GM23338 (cell line): Measurements from ENCODE around the gene ZBTB20. TPM values are rescaled to one million over a fixed set of nuclear protein-coding genes. Genes with fewer than 3 reads are reported as not detected.

Source experiments
- ATAC-seq: fragments of 200-7000 bp; cut with Tn5 transposase; 3 replicates; pipeline ENCODE4 v1.9.1; 2020
- DNase-seq: peaks from one replicate; pipeline ENCODE4 v3.0.0-alpha.2; 2015; ENCODE audit warnings: low spot score
- H2AFZ ChIP-seq: fragments of 200-600 bp; sonication (generic); 2 replicates; pipeline ENCODE4 v1.8.0; 2016; ENCODE audit warnings: antibody characterized with exemption, mild to moderate bottlenecking, moderate library complexity
- H3F3A ChIP-seq: fragments of 200-600 bp; sonication (generic); replicated peaks from 2 replicates; pipeline ENCODE4 v1.8.0; 2017; ENCODE audit warnings: antibody characterized with exemption, mixed run types, low read depth
- H3K27ac ChIP-seq: fragments of 200-600 bp; sonication (generic); 2 replicates; pipeline ENCODE4 v1.6.1; 2016; ENCODE audit warnings: low read depth
- H3K27me3 ChIP-seq: fragments of 200-600 bp; sonication (generic); 2 replicates; pipeline ENCODE4 v1.8.0; 2016; ENCODE audit warnings: mild to moderate bottlenecking, mixed run types, moderate library complexity; ENCODE audit not compliant: insufficient read depth
- H3K36me3 ChIP-seq: fragments of 200-600 bp; sonication (generic); 2 replicates; pipeline ENCODE4 v1.8.0; 2016; ENCODE audit warnings: mild to moderate bottlenecking; ENCODE audit not compliant: insufficient read depth
- H3K4me1 ChIP-seq: fragments of 200-600 bp; sonication (generic); 2 replicates; pipeline ENCODE4 v1.8.0; 2016; ENCODE audit warnings: mild to moderate bottlenecking, moderate library complexity; ENCODE audit not compliant: insufficient read depth
- H3K4me2 ChIP-seq: fragments of 200-600 bp; sonication (generic); 2 replicates; pipeline ENCODE4 v1.7.1; 2017; ENCODE audit warnings: mixed run types
- H3K4me3 ChIP-seq: fragments of 200-600 bp; sonication (generic); 2 replicates; pipeline ENCODE4 v1.6.1; 2016; ENCODE audit warnings: mixed run types
- H3K79me2 ChIP-seq: fragments of 200-600 bp; sonication (generic); replicated peaks from 2 replicates; pipeline ENCODE4 v1.8.0; 2017; ENCODE audit warnings: mild to moderate bottlenecking; ENCODE audit not compliant: insufficient read depth
- H3K9me2 ChIP-seq: fragments of 200-600 bp; sonication (generic); 2 replicates; pipeline ENCODE4 v1.8.0; 2017; ENCODE audit not compliant: insufficient read depth
- H4K20me1 ChIP-seq: fragments of 200-600 bp; sonication (generic); replicated peaks from 2 replicates; pipeline ENCODE4 v1.8.0; 2017; ENCODE audit warnings: mild to moderate bottlenecking; ENCODE audit not compliant: insufficient read depth
- H3K27ac Mint-ChIP-seq: 2 replicates; pipeline ENCODE4 v1.8.0; 2020; ENCODE audit warnings: inconsistent platforms, mild to moderate bottlenecking, moderate library complexity, mixed read lengths
- H3K27me3 Mint-ChIP-seq: 3 replicates; pipeline ENCODE4 v1.8.0; 2022; ENCODE audit warnings: low read depth, mild to moderate bottlenecking, moderate library complexity, mixed read lengths, inconsistent platforms; ENCODE audit not compliant: insufficient read depth, poor library complexity
- H3K36me3 Mint-ChIP-seq: 3 replicates; pipeline ENCODE4 v1.8.0; 2021; ENCODE audit warnings: low read depth, mild to moderate bottlenecking, inconsistent platforms, moderate library complexity, mixed read lengths
- H3K4me1 Mint-ChIP-seq: 3 replicates; pipeline ENCODE4 v1.8.0; 2020; ENCODE audit warnings: mild to moderate bottlenecking, inconsistent platforms, mixed read lengths
- H3K4me3 Mint-ChIP-seq: 3 replicates; pipeline ENCODE4 v1.8.0; 2021; ENCODE audit warnings: moderate library complexity, mild to moderate bottlenecking, inconsistent platforms, mixed read lengths
- H3K9me3 Mint-ChIP-seq: 3 replicates; pipeline ENCODE4 v1.8.0; 2020; ENCODE audit warnings: moderate library complexity, mild to moderate bottlenecking, inconsistent platforms, mixed read lengths
- EZH2phosphoT487 ChIP-seq: fragments of 200-600 bp; sonication (generic); IDR thresholded peaks from one replicate; pipeline ENCODE4 v1.8.1; 2018; ENCODE audit warnings: antibody characterized with exemption; ENCODE audit not compliant: unreplicated experiment
- JUNB ChIP-seq: IDR thresholded peaks from one replicate; pipeline ENCODE4 v1.6.1; 2016; ENCODE audit warnings: antibody characterized with exemption; ENCODE audit not compliant: unreplicated experiment
- NANOG ChIP-seq: IDR thresholded peaks from 2 replicates; pipeline ENCODE4 v1.6.1; 2016; ENCODE audit warnings: antibody characterized with exemption, borderline replicate concordance
- ZNF114 ChIP-seq: fragments of 250-450 bp; sonication (Bioruptor Pico); IDR thresholded peaks from 2 replicates; pipeline ENCODE4 v1.5.0; 2020; ENCODE audit warnings: mild to moderate bottlenecking, moderate library complexity
- polyA plus RNA-seq: library from polyadenylated mRNA; unstranded; fragments of >200 nt; fragmentation: Nextera tagmentation; extraction: Ambion mirVana; gene quantifications from 2 replicates; pipeline ENCODE4 v1.2.1, GENCODE V29; 2016
- total RNA-seq: library from RNA; depleted of rRNA; stranded (reverse); fragments of >200 nt; shearing (Covaris generic); gene quantifications from 2 replicates; pipeline ENCODE4 v1.2.3, GENCODE V29; 2014
- TF ChIP-seq, protein P1 (sequence below): IDR thresholded peaks from one replicate; pipeline ENCODE4 v1.6.1; 2018; ENCODE audit warnings: antibody characterized with exemption; ENCODE audit not compliant: unreplicated experiment
- TF ChIP-seq, protein P2 (sequence below): fragments of 250-450 bp; sonication (Bioruptor Pico); IDR thresholded peaks from 2 replicates; pipeline ENCODE4 v1.5.0; 2020; ENCODE audit warnings: mild to moderate bottlenecking, moderate library complexity

Gene ZBTB20
- total and polyA plus RNA-seq, 2 experiments from 2014 or later: 2.0 to 3.3 TPM

DNA sequence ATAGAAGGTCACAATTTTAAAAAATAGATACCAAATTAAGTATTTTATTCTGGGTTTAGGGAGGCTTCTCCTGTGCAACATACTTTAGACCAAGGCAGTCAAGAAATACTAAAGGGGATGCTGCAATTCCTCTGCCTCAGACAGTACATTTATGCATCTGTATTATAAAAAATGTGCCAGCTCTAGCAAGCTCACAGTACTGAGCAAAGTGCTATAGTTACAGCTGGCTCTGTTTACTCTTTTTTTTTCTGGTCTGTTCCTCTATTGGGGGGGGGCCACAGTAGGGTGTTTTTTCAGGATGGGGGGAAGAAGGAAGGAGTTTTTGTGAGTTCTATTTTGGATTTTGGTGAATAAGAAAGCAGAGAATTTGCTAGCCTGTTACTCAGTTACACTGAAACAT lies 668.3 kb downstream of the ZBTB20 start (continued):
- TF ChIP-seq, protein P1, sequence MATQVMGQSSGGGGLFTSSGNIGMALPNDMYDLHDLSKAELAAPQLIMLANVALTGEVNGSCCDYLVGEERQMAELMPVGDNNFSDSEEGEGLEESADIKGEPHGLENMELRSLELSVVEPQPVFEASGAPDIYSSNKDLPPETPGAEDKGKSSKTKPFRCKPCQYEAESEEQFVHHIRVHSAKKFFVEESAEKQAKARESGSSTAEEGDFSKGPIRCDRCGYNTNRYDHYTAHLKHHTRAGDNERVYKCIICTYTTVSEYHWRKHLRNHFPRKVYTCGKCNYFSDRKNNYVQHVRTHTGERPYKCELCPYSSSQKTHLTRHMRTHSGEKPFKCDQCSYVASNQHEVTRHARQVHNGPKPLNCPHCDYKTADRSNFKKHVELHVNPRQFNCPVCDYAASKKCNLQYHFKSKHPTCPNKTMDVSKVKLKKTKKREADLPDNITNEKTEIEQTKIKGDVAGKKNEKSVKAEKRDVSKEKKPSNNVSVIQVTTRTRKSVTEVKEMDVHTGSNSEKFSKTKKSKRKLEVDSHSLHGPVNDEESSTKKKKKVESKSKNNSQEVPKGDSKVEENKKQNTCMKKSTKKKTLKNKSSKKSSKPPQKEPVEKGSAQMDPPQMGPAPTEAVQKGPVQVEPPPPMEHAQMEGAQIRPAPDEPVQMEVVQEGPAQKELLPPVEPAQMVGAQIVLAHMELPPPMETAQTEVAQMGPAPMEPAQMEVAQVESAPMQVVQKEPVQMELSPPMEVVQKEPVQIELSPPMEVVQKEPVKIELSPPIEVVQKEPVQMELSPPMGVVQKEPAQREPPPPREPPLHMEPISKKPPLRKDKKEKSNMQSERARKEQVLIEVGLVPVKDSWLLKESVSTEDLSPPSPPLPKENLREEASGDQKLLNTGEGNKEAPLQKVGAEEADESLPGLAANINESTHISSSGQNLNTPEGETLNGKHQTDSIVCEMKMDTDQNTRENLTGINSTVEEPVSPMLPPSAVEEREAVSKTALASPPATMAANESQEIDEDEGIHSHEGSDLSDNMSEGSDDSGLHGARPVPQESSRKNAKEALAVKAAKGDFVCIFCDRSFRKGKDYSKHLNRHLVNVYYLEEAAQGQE: no peak
- no peak for TF ChIP-seq NANOG

DNA sequence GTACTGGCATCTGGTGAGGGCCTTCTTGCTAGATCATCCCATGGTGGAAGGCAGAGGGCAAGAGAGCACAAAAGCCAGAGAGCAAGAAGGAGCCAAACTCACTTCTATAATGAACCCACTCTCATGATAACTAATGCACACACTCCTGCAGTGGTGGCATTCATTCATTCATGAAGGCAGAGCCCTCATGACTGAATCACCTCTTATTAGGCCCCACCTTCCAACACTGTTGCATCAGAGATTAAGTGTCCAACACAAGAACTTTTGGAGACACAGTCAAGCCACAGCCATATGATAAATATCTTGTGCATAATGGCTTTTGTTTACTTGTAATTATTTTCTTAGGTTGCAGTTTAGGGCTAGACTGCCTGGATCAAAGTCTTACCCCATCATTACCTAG lies 670.6 kb downstream of the ZBTB20 start:
- Histone ChIP-seq H3K4me1 (no peaks in the 10 kb centered on the region), H3K36me3 (no peaks in the 10 kb centered on the region), H3K4me2 (no peak overlapping the region), H3K27ac (no peak overlapping the region), H3K4me3 (no peak overlapping the region), H3K27me3 (no peaks in the 10 kb centered on the region), H3K9me2 (no peaks in the 10 kb centered on the region; the same call in 1 of the 2 replicates), H3K79me2 (no peaks in the 10 kb centered on the region), H3F3A (no peaks in the 10 kb centered on the region), H2AFZ (no peak overlapping the region), H4K20me1 (no peaks in the 10 kb centered on the region)
- Mint-ChIP-seq H3K36me3 (no peaks in the 10 kb centered on the region), H3K4me1 (peaks cover 3% of the 10 kb centered on the region; the same call in 2 of the 3 replicates), H3K9me3 (no peaks in the 10 kb centered on the region), H3K27me3 (no peaks in the 10 kb centered on the region), H3K4me3 (no peak overlapping the region), H3K27ac (no peak overlapping the region)
- no peak for DNase-seq
- ATAC-seq: no peak
- TF ChIP-seq, protein P1: no peak
- no peak for TF ChIP-seq EZH2phosphoT487
- TF ChIP-seq ZNF114 (CRISPR knock-in tag): no peak
- TF ChIP-seq NANOG: no peak
- TF ChIP-seq, protein P2, sequence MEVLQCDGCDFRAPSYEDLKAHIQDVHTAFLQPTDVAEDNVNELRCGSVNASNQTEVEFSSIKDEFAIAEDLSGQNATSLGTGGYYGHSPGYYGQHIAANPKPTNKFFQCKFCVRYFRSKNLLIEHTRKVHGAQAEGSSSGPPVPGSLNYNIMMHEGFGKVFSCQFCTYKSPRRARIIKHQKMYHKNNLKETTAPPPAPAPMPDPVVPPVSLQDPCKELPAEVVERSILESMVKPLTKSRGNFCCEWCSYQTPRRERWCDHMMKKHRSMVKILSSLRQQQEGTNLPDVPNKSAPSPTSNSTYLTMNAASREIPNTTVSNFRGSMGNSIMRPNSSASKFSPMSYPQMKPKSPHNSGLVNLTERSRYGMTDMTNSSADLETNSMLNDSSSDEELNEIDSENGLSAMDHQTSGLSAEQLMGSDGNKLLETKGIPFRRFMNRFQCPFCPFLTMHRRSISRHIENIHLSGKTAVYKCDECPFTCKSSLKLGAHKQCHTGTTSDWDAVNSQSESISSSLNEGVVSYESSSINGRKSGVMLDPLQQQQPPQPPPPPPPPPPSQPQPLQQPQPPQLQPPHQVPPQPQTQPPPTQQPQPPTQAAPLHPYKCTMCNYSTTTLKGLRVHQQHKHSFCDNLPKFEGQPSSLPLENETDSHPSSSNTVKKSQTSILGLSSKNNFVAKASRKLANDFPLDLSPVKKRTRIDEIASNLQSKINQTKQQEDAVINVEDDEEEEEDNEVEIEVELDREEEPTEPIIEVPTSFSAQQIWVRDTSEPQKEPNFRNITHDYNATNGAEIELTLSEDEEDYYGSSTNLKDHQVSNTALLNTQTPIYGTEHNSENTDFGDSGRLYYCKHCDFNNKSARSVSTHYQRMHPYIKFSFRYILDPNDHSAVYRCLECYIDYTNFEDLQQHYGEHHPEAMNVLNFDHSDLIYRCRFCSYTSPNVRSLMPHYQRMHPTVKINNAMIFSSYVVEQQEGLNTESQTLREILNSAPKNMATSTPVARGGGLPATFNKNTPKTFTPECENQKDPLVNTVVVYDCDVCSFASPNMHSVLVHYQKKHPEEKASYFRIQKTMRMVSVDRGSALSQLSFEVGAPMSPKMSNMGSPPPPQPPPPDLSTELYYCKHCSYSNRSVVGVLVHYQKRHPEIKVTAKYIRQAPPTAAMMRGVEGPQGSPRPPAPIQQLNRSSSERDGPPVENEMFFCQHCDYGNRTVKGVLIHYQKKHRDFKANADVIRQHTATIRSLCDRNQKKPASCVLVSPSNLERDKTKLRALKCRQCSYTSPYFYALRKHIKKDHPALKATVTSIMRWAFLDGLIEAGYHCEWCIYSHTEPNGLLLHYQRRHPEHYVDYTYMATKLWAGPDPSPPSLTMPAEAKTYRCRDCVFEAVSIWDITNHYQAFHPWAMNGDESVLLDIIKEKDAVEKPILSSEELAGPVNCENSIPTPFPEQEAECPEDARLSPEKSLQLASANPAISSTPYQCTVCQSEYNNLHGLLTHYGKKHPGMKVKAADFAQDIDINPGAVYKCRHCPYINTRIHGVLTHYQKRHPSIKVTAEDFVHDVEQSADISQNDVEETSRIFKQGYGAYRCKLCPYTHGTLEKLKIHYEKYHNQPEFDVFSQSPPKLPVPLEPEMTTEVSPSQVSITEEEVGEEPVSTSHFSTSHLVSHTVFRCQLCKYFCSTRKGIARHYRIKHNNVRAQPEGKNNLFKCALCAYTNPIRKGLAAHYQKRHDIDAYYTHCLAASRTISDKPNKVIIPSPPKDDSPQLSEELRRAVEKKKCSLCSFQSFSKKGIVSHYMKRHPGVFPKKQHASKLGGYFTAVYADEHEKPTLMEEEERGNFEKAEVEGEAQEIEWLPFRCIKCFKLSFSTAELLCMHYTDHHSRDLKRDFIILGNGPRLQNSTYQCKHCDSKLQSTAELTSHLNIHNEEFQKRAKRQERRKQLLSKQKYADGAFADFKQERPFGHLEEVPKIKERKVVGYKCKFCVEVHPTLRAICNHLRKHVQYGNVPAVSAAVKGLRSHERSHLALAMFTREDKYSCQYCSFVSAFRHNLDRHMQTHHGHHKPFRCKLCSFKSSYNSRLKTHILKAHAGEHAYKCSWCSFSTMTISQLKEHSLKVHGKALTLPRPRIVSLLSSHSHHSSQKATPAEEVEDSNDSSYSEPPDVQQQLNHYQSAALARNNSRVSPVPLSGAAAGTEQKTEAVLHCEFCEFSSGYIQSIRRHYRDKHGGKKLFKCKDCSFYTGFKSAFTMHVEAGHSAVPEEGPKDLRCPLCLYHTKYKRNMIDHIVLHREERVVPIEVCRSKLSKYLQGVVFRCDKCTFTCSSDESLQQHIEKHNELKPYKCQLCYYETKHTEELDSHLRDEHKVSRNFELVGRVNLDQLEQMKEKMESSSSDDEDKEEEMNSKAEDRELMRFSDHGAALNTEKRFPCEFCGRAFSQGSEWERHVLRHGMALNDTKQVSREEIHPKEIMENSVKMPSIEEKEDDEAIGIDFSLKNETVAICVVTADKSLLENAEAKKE: no peak
- no peak for TF ChIP-seq JUNB
